Measurements from ENCODE around the gene DHRS1. TPM values are rescaled to one million over a fixed set of nuclear protein-coding genes. Genes with fewer than 3 reads are reported as not detected.
A peak's percentile ranks its signal among the peaks of the same experiment; 100 is the strongest.

DHRS1 gene
- total RNA-seq, 2 experiments from 2014 or later = 31.7 to 35.0 TPM

DNA sequence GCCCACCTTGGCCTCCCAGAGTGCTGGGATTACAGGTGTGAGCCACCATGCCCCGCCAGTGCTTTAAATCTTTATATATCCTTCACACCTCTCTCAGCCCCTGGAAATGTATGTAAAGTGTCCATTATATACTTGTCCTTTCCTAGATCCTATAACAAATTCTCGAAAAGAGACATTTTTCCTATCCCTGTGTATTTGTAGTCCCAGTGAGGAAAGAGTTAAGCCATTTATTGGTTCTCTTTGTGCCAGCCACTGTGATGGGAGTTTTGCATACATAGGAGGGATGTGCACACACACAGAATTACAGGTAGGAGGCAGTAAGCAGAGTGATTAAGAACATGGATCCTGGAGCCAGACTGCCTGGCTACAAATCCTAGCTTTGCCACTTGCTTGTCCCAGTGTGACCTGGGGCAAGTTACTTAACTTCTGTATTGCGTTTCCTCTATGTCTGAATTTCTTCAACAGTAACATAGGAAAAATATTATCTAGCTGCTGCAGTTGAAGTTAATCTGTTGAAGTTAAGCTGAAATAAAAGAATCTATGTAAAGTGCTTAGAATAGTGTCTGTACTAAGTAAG lies 26.1 kb downstream of the DHRS1 start:
- Mint-ChIP-seq H3K27me3 (no peaks in the 10 kb centered on the region), H3K4me3 (no peak overlapping the region), H3K36me3 (ENCODE audit: low read depth) (peaks cover 3% of the 10 kb centered on the region), H3K4me1 (peaks cover 61% of the 10 kb centered on the region), H3K27ac (peak overlapping the region; percentile 81), H3K9me3 (no peaks in the 10 kb centered on the region)
- DNase-seq = no peak
- ChIA-PET CTCF (interaction anchor here (0.9 to 3.5 kb wide), 8 partner anchors 9 to 158 kb away, joined by 3 to 22 read pairs (median 5); partner anchors contain the start of genes CIDEB, IRF9, TGM1 and TINF2), POLR2A (interaction anchor here (0.6 to 1.1 kb wide), 3 partner anchors 8 to 62 kb away, joined by 3 to 4 read pairs (median 3); partner anchors contain the start of gene TINF2)

DNA sequence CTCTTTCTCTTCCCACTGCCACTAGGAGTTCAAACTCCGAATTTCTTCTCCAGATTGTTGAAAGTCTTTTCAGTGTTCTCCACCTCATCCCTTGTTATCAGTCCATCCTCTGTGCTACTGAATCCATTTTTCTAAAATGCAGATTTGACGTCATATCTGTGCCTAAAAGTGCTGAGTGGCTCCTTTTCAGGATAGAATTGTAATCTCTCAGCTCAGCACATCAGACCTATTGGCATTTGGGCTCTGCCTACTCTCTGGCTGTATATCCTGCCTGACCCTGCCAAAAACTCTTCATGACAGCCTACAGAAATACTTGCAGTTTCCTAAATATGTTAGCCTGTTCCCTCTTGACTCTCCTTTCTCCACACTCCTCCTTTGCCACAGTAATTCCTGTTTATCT lies 27.1 kb downstream of the DHRS1 start:
- POLR2A ChIA-PET = no interaction called here
- Mint-ChIP-seq H3K4me1 (peaks cover 52% of the 10 kb centered on the region), H3K9me3 (no peaks in the 10 kb centered on the region), H3K27ac (peak overlapping the region; percentile 91), H3K36me3 (ENCODE audit: low read depth) (peaks cover 3% of the 10 kb centered on the region), H3K4me3 (peak overlapping the region; percentile 87), H3K27me3 (no peaks in the 10 kb centered on the region)
- CTCF ChIA-PET = interaction anchor here (1.2 to 6.6 kb wide), 14 partner anchors 8 to 159 kb away, joined by 3 to 44 read pairs (median 18); partner anchors contain the start of genes CIDEB, DHRS1, IRF9 and NOP9
- no peak for DNase-seq

DNA sequence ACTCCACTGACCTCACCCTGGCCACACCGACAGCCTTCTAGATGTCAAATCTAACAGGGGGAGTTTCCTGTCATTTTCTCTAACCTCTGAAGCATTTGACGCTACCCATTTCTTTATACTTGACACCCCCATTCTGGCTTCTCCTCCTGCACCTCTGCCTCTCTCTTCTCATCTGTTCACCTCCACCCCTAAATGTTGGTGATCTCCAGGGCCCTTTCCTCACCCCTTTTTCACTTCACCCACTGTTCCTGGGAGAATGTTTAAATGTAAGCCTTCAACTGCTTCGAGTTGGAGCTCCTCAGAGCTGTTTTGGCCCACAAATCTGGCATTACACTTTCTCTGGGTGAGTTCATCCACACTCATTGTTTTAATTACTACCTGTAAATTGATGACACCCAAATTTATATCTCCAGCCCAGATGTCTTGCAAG lies 27.7 kb downstream of the DHRS1 start:
- H3K36me3 Mint-ChIP-seq (ENCODE audit: low read depth) = peaks cover 6% of the 10 kb centered on the region
- ChIA-PET CTCF (interaction anchor here (1.0 to 6.6 kb wide), 21 partner anchors 9 to 169 kb away, joined by 3 to 44 read pairs (median 11); partner anchors contain the start of genes CHMP4A, CIDEB, DCAF11 and DHRS1), POLR2A (interaction anchor here (0.8 to 1.6 kb wide), 3 partner anchors 18 to 29 kb away, joined by 3 to 11 read pairs (median 9); partner anchors contain the start of gene TINF2)
- no peaks in the 10 kb centered on the region for H3K27me3 Mint-ChIP-seq
- no peaks in the 10 kb centered on the region for H3K9me3 Mint-ChIP-seq
- H3K4me1 Mint-ChIP-seq = peaks cover 51% of the 10 kb centered on the region
- no peak for DNase-seq
- peak overlapping the region; percentile 91 for H3K27ac Mint-ChIP-seq
- peak overlapping the region; percentile 87 for H3K4me3 Mint-ChIP-seq

DNA sequence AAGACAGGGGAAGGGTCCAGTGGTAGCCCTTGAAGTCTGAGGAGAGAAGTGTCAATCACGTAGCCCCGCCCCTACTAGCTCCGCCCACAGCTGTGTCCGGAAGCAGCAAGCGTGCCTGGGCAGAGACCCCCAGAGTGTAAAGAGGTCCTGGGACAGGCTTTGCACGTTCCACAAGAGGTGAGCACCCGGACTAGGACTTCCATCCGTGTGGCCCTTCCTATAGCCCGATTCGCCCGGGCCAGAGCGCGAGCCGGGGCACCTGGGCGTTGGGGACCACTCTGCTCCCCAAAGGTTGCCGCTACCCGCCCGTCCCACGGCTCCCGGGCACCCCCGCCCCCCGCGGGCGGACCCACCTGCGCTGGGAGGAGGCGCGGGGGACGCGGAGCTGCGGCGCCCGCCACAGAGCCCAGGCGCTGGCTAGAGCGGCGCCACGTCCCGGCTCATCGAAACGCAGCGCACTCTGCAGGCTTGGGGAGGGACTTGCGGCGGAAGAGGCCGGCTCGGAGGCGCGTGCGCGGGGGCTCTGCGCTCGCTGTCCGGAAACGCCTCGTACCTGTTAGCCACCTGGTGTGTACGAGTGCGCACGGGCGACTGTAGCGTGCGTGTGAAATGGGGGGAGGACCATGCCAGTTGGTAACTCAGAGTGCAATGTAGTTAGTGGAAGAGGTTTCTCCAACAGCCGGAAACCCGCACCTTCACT lies 28.3 kb downstream of the DHRS1 start, which contains the start of gene RABGGTA:
Gene RABGGTA, minus strand, starts transcription at position 464 of the 700 bp plus-strand sequence. CDS start 482 bp downstream, outside the sequence.
- peak; percentile 91 for DNase-seq
- Mint-ChIP-seq H3K27ac (peak within 1 kb of the TSS; percentile 96), H3K4me3 (peak within 1 kb of the TSS; percentile 87), H3K4me1 (peaks cover 52% of the 10 kb centered on the region), H3K9me3 (no peaks in the 10 kb centered on the region), H3K36me3 (ENCODE audit: low read depth) (peaks cover 10% of the 10 kb centered on the region), H3K27me3 (no peaks in the 10 kb centered on the region)
- POLR2A ChIA-PET = interaction anchor here (0.5 to 1.6 kb wide), 7 partner anchors 8 to 38 kb away, joined by 3 to 11 read pairs (median 3); partner anchors contain the start of genes GMPR2, TGM1 and TINF2
- CTCF ChIA-PET = interaction anchor here (1.0 to 6.6 kb wide), 23 partner anchors 9 to 169 kb away, joined by 3 to 44 read pairs (median 8); partner anchors contain the start of genes CHMP4A, CIDEB, DCAF11 and DHRS1

DNA sequence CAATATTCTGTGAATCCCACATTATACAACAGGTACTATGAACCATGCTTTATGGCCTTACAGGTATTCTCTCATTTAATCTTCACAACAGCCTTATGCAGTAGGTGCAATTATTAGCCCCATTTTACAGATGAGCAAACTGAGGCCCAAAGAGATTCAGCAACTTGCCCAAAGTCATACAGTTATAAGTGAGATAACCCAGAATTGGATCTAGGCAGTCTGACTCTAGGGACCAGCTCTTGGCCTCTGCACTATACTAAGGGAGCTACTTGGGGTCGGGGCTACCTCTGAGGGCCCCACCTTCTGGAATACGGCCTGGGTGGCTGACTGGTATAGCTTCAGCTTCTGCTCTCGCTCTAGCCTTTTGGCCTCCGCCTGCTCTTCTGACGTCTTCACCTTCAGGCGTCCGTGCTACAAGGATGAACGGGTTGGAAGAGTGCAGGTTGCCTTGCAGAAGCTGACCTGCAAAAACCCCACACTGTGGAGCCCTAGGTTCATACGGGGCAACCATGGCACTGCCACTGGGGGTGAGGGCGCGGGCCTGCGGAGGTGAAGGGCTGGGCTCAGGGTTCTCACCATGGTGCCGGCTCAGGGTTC lies 28.9 kb downstream of the DHRS1 start:
- Mint-ChIP-seq H3K4me3 (peak overlapping the region; percentile 87), H3K4me1 (peaks cover 52% of the 10 kb centered on the region), H3K9me3 (no peaks in the 10 kb centered on the region), H3K27ac (peak overlapping the region; percentile 96), H3K36me3 (ENCODE audit: low read depth) (peaks cover 13% of the 10 kb centered on the region), H3K27me3 (no peaks in the 10 kb centered on the region)
- CTCF ChIA-PET = interaction anchor here (1.0 to 6.6 kb wide), 22 partner anchors 8 to 168 kb away, joined by 3 to 44 read pairs (median 10); partner anchors contain the start of genes CHMP4A, CIDEB, DCAF11 and DHRS1
- no peak for DNase-seq
- POLR2A ChIA-PET = interaction anchor here (0.5 to 1.6 kb wide), 6 partner anchors 8 to 38 kb away, joined by 3 to 11 read pairs (median 3); partner anchors contain the start of genes GMPR2, TGM1 and TINF2

DNA sequence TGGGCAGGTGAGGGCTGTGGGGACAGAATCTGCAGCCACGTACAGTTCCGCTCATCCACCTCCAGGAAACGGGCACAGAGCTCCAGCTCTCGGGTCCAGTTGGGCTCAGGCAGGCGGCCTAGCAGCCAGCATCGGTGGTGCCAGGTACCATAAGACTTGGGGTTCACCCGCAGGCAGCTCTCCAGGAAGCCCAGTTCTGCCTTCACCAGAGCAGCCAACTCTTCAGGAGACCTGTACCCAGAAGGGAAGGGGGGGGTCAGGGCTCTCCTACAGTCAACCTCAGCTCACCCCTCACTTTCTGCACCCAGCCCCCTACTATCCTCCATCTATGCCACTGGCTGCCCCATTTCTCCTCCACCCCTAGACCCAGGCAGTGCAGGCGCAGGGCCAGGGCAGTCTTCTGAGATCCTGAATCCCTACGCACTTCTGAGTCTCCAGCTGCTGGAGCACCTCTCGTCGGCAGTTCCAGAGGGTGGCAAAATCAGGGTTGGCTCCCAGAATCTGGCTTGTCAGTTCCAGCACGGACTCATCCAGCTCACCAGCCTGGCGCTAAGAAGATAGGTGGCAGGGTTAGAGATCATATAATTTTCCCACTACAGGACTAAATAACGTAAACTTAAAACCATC lies 29.6 kb downstream of the DHRS1 start:
- H3K27me3 Mint-ChIP-seq = no peaks in the 10 kb centered on the region
- H3K4me3 Mint-ChIP-seq = peak overlapping the region; percentile 87
- peaks cover 48% of the 10 kb centered on the region for H3K4me1 Mint-ChIP-seq
- H3K36me3 Mint-ChIP-seq (ENCODE audit: low read depth) = peaks cover 13% of the 10 kb centered on the region
- no peak overlapping the region for H3K27ac Mint-ChIP-seq
- ChIA-PET POLR2A (interaction anchor here (1.2 to 1.6 kb wide), 2 partner anchors 22 to 23 kb away, joined by 3 to 11 read pairs; no protein-coding TSS in a partner anchor), CTCF (interaction anchor here (0.7 to 6.6 kb wide), 16 partner anchors 10 to 156 kb away, joined by 3 to 44 read pairs (median 13); partner anchors contain the start of genes CIDEB, DCAF11, DHRS1 and IRF9)
- H3K9me3 Mint-ChIP-seq = no peaks in the 10 kb centered on the region
- no peak for DNase-seq

DNA sequence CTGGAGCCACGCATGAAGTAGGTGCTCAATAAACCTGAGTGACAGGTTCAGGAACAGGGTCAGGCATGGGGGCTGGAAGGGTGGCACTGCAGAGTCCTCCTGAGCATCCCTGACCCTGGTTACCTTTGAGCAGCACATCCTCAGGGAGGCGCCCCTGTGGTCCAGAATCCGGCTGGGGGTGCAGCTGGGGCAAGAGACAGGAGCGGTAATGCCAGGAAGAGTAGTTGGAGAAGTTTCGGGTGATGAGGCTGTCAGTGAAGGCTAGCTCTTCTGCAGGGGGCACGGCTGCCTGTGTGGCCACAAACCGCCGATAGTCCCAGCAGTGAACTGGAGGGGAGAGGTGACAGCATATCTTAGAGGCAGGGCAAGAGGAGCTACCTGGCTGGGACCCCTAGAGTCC lies 30.2 kb downstream of the DHRS1 start:
- ChIA-PET POLR2A (no interaction called here), CTCF (interaction anchor here (0.7 to 6.6 kb wide), 10 partner anchors 11 to 108 kb away, joined by 3 to 44 read pairs (median 7); partner anchors contain the start of genes CIDEB, IRF9 and TINF2)
- Mint-ChIP-seq H3K4me1 (peaks cover 46% of the 10 kb centered on the region), H3K27me3 (no peaks in the 10 kb centered on the region), H3K36me3 (ENCODE audit: low read depth) (peaks cover 13% of the 10 kb centered on the region), H3K4me3 (no peak overlapping the region), H3K9me3 (no peaks in the 10 kb centered on the region), H3K27ac (no peak overlapping the region)
- DNase-seq = no peak

DNA sequence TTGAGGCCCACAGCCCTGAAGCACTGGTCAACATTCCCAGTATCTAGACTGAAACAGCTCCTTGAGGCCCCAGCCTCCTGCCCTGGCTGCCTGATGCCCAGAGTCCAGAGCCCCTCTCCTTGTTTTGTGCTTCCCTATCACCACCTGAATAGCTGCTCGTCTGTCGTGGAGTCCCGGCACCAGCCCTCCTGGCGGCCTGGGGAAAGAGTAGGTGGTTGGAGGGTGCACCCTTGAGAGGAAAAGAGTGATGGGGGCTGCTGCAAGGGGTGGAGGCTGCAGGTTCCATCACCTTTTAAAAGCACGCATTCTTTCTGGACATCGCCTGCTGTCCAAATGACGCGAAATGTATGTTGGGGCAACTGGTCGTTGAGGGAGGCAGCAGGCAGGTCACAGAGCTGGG lies 31.4 kb downstream of the DHRS1 start:
- peaks cover 35% of the 10 kb centered on the region for H3K4me1 Mint-ChIP-seq
- no peaks in the 10 kb centered on the region for H3K9me3 Mint-ChIP-seq
- no peaks in the 10 kb centered on the region for H3K27me3 Mint-ChIP-seq
- H3K4me3 Mint-ChIP-seq = no peak overlapping the region
- ChIA-PET POLR2A (no interaction called here), CTCF (interaction anchor here (1.1 to 6.6 kb wide), 5 partner anchors 17 to 40 kb away, joined by 3 to 44 read pairs (median 6); partner anchors contain the start of genes CIDEB and TINF2)
- no peak overlapping the region for H3K27ac Mint-ChIP-seq
- DNase-seq = no peak
- peaks cover 13% of the 10 kb centered on the region for H3K36me3 Mint-ChIP-seq (ENCODE audit: low read depth)

DNA sequence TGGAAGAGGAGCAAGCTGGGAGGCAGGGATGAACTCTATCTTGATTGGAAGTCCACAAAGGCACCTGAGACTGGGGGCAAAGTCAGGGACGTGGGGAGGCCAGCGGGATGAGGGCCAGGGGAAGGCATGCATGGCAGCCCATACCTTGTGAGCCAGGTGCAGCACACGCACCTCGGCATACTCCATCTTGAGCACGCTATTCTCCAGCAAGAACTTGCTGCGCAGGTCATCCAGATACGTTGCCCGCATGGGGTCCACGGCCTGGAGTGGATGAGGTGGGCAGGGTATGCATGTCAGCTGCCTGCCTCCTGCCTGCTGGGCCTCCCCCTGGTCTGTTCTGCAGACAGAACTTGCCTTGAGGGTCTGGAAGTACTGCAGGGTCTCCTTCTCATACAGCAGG lies 32.1 kb downstream of the DHRS1 start:
- no peaks in the 10 kb centered on the region for H3K9me3 Mint-ChIP-seq
- ChIA-PET POLR2A (no interaction called here), CTCF (interaction anchor here (1.1 to 6.6 kb wide), 4 partner anchors 16 to 25 kb away, joined by 3 to 44 read pairs (median 6); partner anchors contain the start of gene TINF2)
- no peak overlapping the region for H3K4me3 Mint-ChIP-seq
- H3K27me3 Mint-ChIP-seq = no peaks in the 10 kb centered on the region
- peaks cover 29% of the 10 kb centered on the region for H3K4me1 Mint-ChIP-seq
- H3K27ac Mint-ChIP-seq = no peak overlapping the region
- H3K36me3 Mint-ChIP-seq (ENCODE audit: low read depth) = peaks cover 13% of the 10 kb centered on the region
- no peak for DNase-seq

DNA sequence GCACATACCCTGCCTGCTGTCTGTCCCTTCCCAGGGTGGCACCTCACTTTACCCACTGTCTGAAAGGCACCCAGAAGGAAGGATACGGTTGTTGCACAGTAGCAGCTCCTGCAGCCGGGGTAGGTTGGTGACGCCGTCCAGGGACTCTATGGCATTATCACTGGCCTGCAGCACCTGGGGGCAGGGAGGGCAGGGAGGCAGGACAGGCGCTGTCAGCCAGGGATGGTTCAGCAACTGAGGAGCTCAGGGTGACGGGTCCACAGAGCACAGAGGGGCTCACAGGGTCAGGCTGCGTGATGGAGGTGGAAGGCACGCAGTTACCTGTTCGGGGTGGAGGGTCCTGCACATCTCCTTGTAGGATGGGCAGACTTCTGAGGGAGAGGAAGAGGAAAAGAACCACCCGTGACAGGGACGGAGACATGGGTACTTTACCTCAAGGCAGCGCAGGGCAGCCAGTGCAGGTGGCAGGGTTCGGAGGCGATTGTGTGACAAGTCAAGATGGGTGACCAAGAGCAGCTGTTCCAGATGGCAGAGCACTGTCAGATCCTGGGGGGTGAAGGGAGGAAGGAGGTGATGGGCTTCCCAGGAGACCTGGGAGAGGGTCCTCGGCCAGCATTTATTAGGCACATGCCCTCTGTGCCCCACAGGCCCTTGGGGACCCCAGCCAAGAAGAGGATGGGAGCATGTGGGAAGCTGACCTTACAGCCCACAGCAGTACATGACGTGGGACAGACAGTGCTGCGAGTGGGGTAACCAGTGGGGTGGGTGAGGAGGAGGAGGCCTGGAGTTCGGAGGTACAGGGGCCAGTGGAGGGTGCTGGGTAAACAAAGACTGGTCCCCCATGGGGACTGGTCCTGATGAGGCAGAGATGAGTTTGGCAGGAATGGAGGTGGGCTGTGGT lies 33.0 kb downstream of the DHRS1 start:
- ChIA-PET CTCF (interaction anchor here (1.3 to 6.6 kb wide), 3 partner anchors 15 to 24 kb away, joined by 3 to 44 read pairs (median 4); partner anchors contain the start of gene TINF2), POLR2A (interaction anchor here (0.6 kb wide), 1 partner anchor 27 kb away, joined by 3 read pairs; no protein-coding TSS in a partner anchor)
- H3K27me3 Mint-ChIP-seq = no peaks in the 10 kb centered on the region

DNA sequence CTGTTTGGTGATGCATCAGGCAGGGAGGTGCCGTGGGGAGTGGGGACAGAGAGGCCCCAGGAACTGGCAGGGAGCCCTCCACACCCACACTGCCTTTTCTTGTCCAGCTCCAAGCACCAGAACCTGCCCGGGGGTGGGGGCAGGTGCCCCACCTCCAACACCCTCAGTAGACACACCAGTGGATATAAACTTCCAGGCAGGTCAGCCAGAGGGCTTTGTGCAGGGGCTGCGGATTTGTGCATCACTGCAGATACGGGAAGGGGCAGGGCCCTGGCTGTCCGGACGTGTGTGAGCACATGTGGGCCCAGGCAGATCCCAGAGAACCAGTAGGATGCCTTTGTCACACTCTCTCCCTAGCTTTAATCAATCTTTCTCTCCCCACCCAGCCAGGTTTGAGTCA lies 35.3 kb downstream of the DHRS1 start:
- Mint-ChIP-seq H3K4me3 (no peak overlapping the region), H3K27ac (peak overlapping the region; percentile 31), H3K4me1 (peaks cover 8% of the 10 kb centered on the region), H3K27me3 (no peaks in the 10 kb centered on the region), H3K36me3 (ENCODE audit: low read depth) (peaks cover 13% of the 10 kb centered on the region), H3K9me3 (no peaks in the 10 kb centered on the region)
- DNase-seq = no peak
- POLR2A ChIA-PET = interaction anchor here (0.6 kb wide), 1 partner anchor 123 kb away, joined by 5 read pairs; the partner anchor contains the start of gene EMC9
- CTCF ChIA-PET = interaction anchor here (1.3 to 3.4 kb wide), 3 partner anchors 10 to 103 kb away, joined by 3 to 9 read pairs (median 6); partner anchors contain the start of genes IRF9 and TINF2

More for the DNA sequence above, 33.0 kb downstream of the DHRS1 start:
- Mint-ChIP-seq H3K4me1 (peaks cover 20% of the 10 kb centered on the region), H3K9me3 (no peaks in the 10 kb centered on the region), H3K4me3 (no peak overlapping the region), H3K36me3 (ENCODE audit: low read depth) (peaks cover 13% of the 10 kb centered on the region), H3K27ac (no peak overlapping the region)
- no peak for DNase-seq

All from activated CD4-positive, alpha-beta T cell treated with anti-CD3 and anti-CD28 coated beads, Interleukin-2, amount 10 ng/mL, durations not matched to agents 7 days and 5 days (primary cell).